ENCODE measurements around the gene TEX35.

Gene TEX35

GRCh38 chr1:178564086-178564782 lies 51.3 kb downstream of the TEX35 start:
- H3K4ac ChIP-seq (ENCODE audit: low read length): no peak overlapping the region
- no peak overlapping the region for H2BK5ac ChIP-seq (ENCODE audit: low read length)
- no peaks in the 10 kb centered on the region for H3K4me1 ChIP-seq (ENCODE audit: control insufficient read depth in 2 of 2, insufficient read depth in 1 of 2, low read depth in 1 of 2, low read length in 2 of 2)
- no peak overlapping the region for H4K8ac ChIP-seq (ENCODE audit: low read depth, low read length)
- no peak overlapping the region for H3K23ac ChIP-seq (ENCODE audit: low read depth, low read length, poor library complexity)
- no peak overlapping the region for H3K18ac ChIP-seq (ENCODE audit: low read length)
- no peak overlapping the region for H2BK120ac ChIP-seq (ENCODE audit: low read depth, low read length)
- H3K79me1 ChIP-seq (ENCODE audit: low read depth, low read length): no peaks in the 10 kb centered on the region
- no peaks in the 10 kb centered on the region for H3K36me3 ChIP-seq (replicated peaks in 1 of 2; ENCODE audit: control insufficient read depth in 2 of 2, insufficient read depth in 2 of 2, low read length in 2 of 2)
- DNase-seq (ENCODE audit: low spot score): no peak
- H3K27me3 ChIP-seq (ENCODE audit: control insufficient read depth in 3 of 3, insufficient read depth in 3 of 3, low read depth in 1 of 3, low read length in 3 of 3): no peaks in the 10 kb centered on the region
- WGBS, 2 donors (ENCODE audit: extremely low coverage in 2 of 2, insufficient read length in 2 of 2, insufficient replicate concordance in 1 of 2): no CpG with 5 or more reads among the region's 4 CpGs
- no peak overlapping the region for H2BK15ac ChIP-seq (ENCODE audit: low read length)
- H3K4me2 ChIP-seq (ENCODE audit: insufficient read depth, low read length, poor library complexity, severe bottlenecking): no peak overlapping the region
- H3K4me3 ChIP-seq (ENCODE audit: low read length in 2 of 2): no peak overlapping the region
- no peak overlapping the region for H3K27ac ChIP-seq (replicated peaks; ENCODE audit: low read length)
- H3K14ac ChIP-seq (ENCODE audit: low read length): no peak overlapping the region
- no peak overlapping the region for H3K9ac ChIP-seq (ENCODE audit: low read depth, low read length, poor library complexity)
- no peak overlapping the region for H2BK12ac ChIP-seq (ENCODE audit: low read length)
- peaks cover 3 to 5% of the 10 kb centered on the region in 2 donors for H3K9me3 ChIP-seq (replicated peaks in 1 of 2; ENCODE audit: control insufficient read depth in 2 of 2, insufficient read depth in 1 of 2, low read depth in 1 of 2, low read length in 2 of 2)
- no peak overlapping the region for H4K91ac ChIP-seq (ENCODE audit: low read depth, low read length, poor library complexity)
- no peak overlapping the region for H2AK5ac ChIP-seq (ENCODE audit: low read depth, low read length)
- H2AFZ ChIP-seq (ENCODE audit: low read length): no peak overlapping the region

GRCh38 chr1:178564783-178565180 lies 51.9 kb downstream of the TEX35 start:
- Histone ChIP-seq H2BK5ac (ENCODE audit: low read length) (no peak overlapping the region), H3K4me2 (ENCODE audit: insufficient read depth, low read length, poor library complexity, severe bottlenecking) (no peak overlapping the region), H2BK15ac (ENCODE audit: low read length) (no peak overlapping the region), H4K8ac (ENCODE audit: low read depth, low read length) (no peak overlapping the region), H2AFZ (ENCODE audit: low read length) (no peak overlapping the region), H2BK120ac (ENCODE audit: low read depth, low read length) (no peak overlapping the region), H3K18ac (ENCODE audit: low read length) (no peak overlapping the region), H3K9me3 (replicated peaks in 1 of 2; ENCODE audit: control insufficient read depth in 2 of 2, insufficient read depth in 1 of 2, low read depth in 1 of 2, low read length in 2 of 2) (peaks cover 3 to 5% of the 10 kb centered on the region in 2 donors), H3K4me1 (ENCODE audit: control insufficient read depth in 2 of 2, insufficient read depth in 1 of 2, low read depth in 1 of 2, low read length in 2 of 2) (no peaks in the 10 kb centered on the region), H3K27ac (replicated peaks; ENCODE audit: low read length) (no peak overlapping the region), H3K27me3 (ENCODE audit: control insufficient read depth in 3 of 3, insufficient read depth in 3 of 3, low read depth in 1 of 3, low read length in 3 of 3) (no peaks in the 10 kb centered on the region), H2BK12ac (ENCODE audit: low read length) (no peak overlapping the region), H4K91ac (ENCODE audit: low read depth, low read length, poor library complexity) (no peak overlapping the region), H3K23ac (ENCODE audit: low read depth, low read length, poor library complexity) (no peak overlapping the region), H3K4ac (ENCODE audit: low read length) (no peak overlapping the region), H3K36me3 (replicated peaks in 1 of 2; ENCODE audit: control insufficient read depth in 2 of 2, insufficient read depth in 2 of 2, low read length in 2 of 2) (no peaks in the 10 kb centered on the region), H3K79me1 (ENCODE audit: low read depth, low read length) (no peaks in the 10 kb centered on the region), H2AK5ac (ENCODE audit: low read depth, low read length) (no peak overlapping the region), H3K14ac (ENCODE audit: low read length) (no peak overlapping the region), H3K4me3 (ENCODE audit: low read length in 2 of 2) (no peak overlapping the region), H3K9ac (ENCODE audit: low read depth, low read length, poor library complexity) (no peak overlapping the region)
- no peak for DNase-seq (ENCODE audit: low spot score)
- WGBS, 2 donors (ENCODE audit: extremely low coverage in 2 of 2, insufficient read length in 2 of 2, insufficient replicate concordance in 1 of 2): no CpG with 5 or more reads among the region's 2 CpGs

GRCh38 chr1:178565586-178565985 lies 52.7 kb downstream of the TEX35 start:
- no peaks in the 10 kb centered on the region for H3K79me1 ChIP-seq (ENCODE audit: low read depth, low read length)
- no peaks in the 10 kb centered on the region for H3K4me1 ChIP-seq (ENCODE audit: control insufficient read depth in 2 of 2, insufficient read depth in 1 of 2, low read depth in 1 of 2, low read length in 2 of 2)
- H3K36me3 ChIP-seq (replicated peaks in 1 of 2; ENCODE audit: control insufficient read depth in 2 of 2, insufficient read depth in 2 of 2, low read length in 2 of 2): no peaks in the 10 kb centered on the region
- H2AK5ac ChIP-seq (ENCODE audit: low read depth, low read length): no peak overlapping the region
- H3K9ac ChIP-seq (ENCODE audit: low read depth, low read length, poor library complexity): no peak overlapping the region
- no peak overlapping the region for H2AFZ ChIP-seq (ENCODE audit: low read length)
- WGBS, 2 donors (ENCODE audit: extremely low coverage in 2 of 2, insufficient read length in 2 of 2, insufficient replicate concordance in 1 of 2): no CpG with 5 or more reads among the region's 3 CpGs
- H4K91ac ChIP-seq (ENCODE audit: low read depth, low read length, poor library complexity): no peak overlapping the region
- no peak overlapping the region for H2BK5ac ChIP-seq (ENCODE audit: low read length)
- no peak overlapping the region for H4K8ac ChIP-seq (ENCODE audit: low read depth, low read length)
- H2BK12ac ChIP-seq (ENCODE audit: low read length): no peak overlapping the region
- no peak for DNase-seq (ENCODE audit: low spot score)
- no peak overlapping the region for H3K4me3 ChIP-seq (ENCODE audit: low read length in 2 of 2)
- H3K4me2 ChIP-seq (ENCODE audit: insufficient read depth, low read length, poor library complexity, severe bottlenecking): no peak overlapping the region
- H2BK15ac ChIP-seq (ENCODE audit: low read length): no peak overlapping the region
- no peaks in the 10 kb centered on the region for H3K27me3 ChIP-seq (ENCODE audit: control insufficient read depth in 3 of 3, insufficient read depth in 3 of 3, low read depth in 1 of 3, low read length in 3 of 3)
- H3K9me3 ChIP-seq (replicated peaks in 1 of 2; ENCODE audit: control insufficient read depth in 2 of 2, insufficient read depth in 1 of 2, low read depth in 1 of 2, low read length in 2 of 2): peaks cover 3 to 5% of the 10 kb centered on the region in 2 donors
- H2BK120ac ChIP-seq (ENCODE audit: low read depth, low read length): no peak overlapping the region
- H3K4ac ChIP-seq (ENCODE audit: low read length): no peak overlapping the region
- H3K18ac ChIP-seq (ENCODE audit: low read length): no peak overlapping the region
- H3K14ac ChIP-seq (ENCODE audit: low read length): no peak overlapping the region
- H3K23ac ChIP-seq (ENCODE audit: low read depth, low read length, poor library complexity): no peak overlapping the region
- H3K27ac ChIP-seq (replicated peaks; ENCODE audit: low read length): no peak overlapping the region

GRCh38 chr1:178566187-178566586 lies 53.3 kb downstream of the TEX35 start:
- Histone ChIP-seq H2BK12ac (ENCODE audit: low read length) (no peak overlapping the region), H3K9ac (ENCODE audit: low read depth, low read length, poor library complexity) (no peak overlapping the region)

More at GRCh38 chr1:178566187-178566586, 53.3 kb downstream of the TEX35 start:
- Histone ChIP-seq H3K4me1 (ENCODE audit: control insufficient read depth in 2 of 2, insufficient read depth in 1 of 2, low read depth in 1 of 2, low read length in 2 of 2) (no peaks in the 10 kb centered on the region), H4K91ac (ENCODE audit: low read depth, low read length, poor library complexity) (no peak overlapping the region), H3K9me3 (replicated peaks in 1 of 2; ENCODE audit: control insufficient read depth in 2 of 2, insufficient read depth in 1 of 2, low read depth in 1 of 2, low read length in 2 of 2) (peaks cover 0 to 5% of the 10 kb centered on the region in 2 donors), H3K27ac (replicated peaks; ENCODE audit: low read length) (no peak overlapping the region), H4K8ac (ENCODE audit: low read depth, low read length) (no peak overlapping the region), H3K36me3 (replicated peaks in 1 of 2; ENCODE audit: control insufficient read depth in 2 of 2, insufficient read depth in 2 of 2, low read length in 2 of 2) (no peaks in the 10 kb centered on the region), H3K18ac (ENCODE audit: low read length) (no peak overlapping the region), H3K4me3 (ENCODE audit: low read length in 2 of 2) (no peak overlapping the region), H2BK5ac (ENCODE audit: low read length) (no peak overlapping the region), H2BK15ac (ENCODE audit: low read length) (no peak overlapping the region), H3K27me3 (ENCODE audit: control insufficient read depth in 3 of 3, insufficient read depth in 3 of 3, low read depth in 1 of 3, low read length in 3 of 3) (no peaks in the 10 kb centered on the region), H2BK120ac (ENCODE audit: low read depth, low read length) (no peak overlapping the region), H3K23ac (ENCODE audit: low read depth, low read length, poor library complexity) (no peak overlapping the region), H2AFZ (ENCODE audit: low read length) (no peak overlapping the region), H3K79me1 (ENCODE audit: low read depth, low read length) (no peaks in the 10 kb centered on the region), H3K14ac (ENCODE audit: low read length) (no peak overlapping the region), H2AK5ac (ENCODE audit: low read depth, low read length) (no peak overlapping the region), H3K4ac (ENCODE audit: low read length) (no peak overlapping the region), H3K4me2 (ENCODE audit: insufficient read depth, low read length, poor library complexity, severe bottlenecking) (no peak overlapping the region)
- WGBS, 2 donors (ENCODE audit: extremely low coverage in 2 of 2, insufficient read length in 2 of 2, insufficient replicate concordance in 1 of 2): no CpG with 5 or more reads among the region's 3 CpGs
- DNase-seq (ENCODE audit: low spot score): no peak

Measured in neuronal stem cell (in vitro differentiated cells).